Right lobe of liver (tissue), 6 donors: ENCODE measurements around the gene KLHL40. TPM values are rescaled to one million over a fixed set of nuclear protein-coding genes. Genes with fewer than 3 reads are reported as not detected.

Experiments
- ATAC-seq, 4 donors: fragments of 200-7000 bp; cut with Tn5 transposase; one replicate each; pipeline ENCODE4 v1.9.1; 2020; ENCODE audit warnings: mild to moderate bottlenecking in 4 of 4, moderate library complexity in 4 of 4
- DNase-seq, 3 donors: peaks; one replicate each; pipeline ENCODE4 v3.0.0-alpha.2; 2020
- H3K27ac ChIP-seq, 3 donors: fragments of 200-600 bp; one replicate each; pipeline ENCODE4 v1.8.0; 2022
- H3K27me3 ChIP-seq, 2 donors: fragments of 200-600 bp; one replicate each; pipeline ENCODE4 v1.8.0; 2022
- H3K36me3 ChIP-seq, 4 donors: fragments of 200-600 bp; sonication (generic) in 1 of 4; one replicate each; pipeline versions ENCODE4 v1.5.1 to v1.8.0; 2017 to 2022; ENCODE audit warnings: control low read depth in 1 of 4
- H3K4me1 ChIP-seq, 4 donors: fragments of 200-600 bp; sonication (generic) in 1 of 4; one replicate each; pipeline versions ENCODE4 v1.5.1 to v1.8.0; 2017 to 2022; ENCODE audit warnings: control low read depth in 1 of 4
- H3K4me3 ChIP-seq, 3 donors: fragments of 200-600 bp; one replicate each; pipeline ENCODE4 v1.8.0; 2022
- H3K9me3 ChIP-seq, 4 donors: fragments of 200-600 bp; sonication (generic) in 1 of 4; one replicate each; pipeline versions ENCODE4 v1.5.1 to v1.8.0; 2017 to 2022; ENCODE audit warnings: control low read depth in 1 of 4
- CTCF ChIP-seq, 4 donors: fragments of 200-600 bp in 3 of 4; fragments of 450-650 bp in 1 of 4; IDR thresholded peaks; one replicate each; pipeline versions ENCODE4 v1.5.1 to v1.8.0; 2016 to 2022; ENCODE audit warnings: antibody characterized with exemption in 4 of 4, mild to moderate bottlenecking in 2 of 4
- POLR2A ChIP-seq: fragments of 450-650 bp; IDR thresholded peaks from one replicate; pipeline ENCODE4 v1.6.1; 2017; ENCODE audit warnings: antibody characterized with exemption, mild to moderate bottlenecking
- WGBS: methylation state at CpG from one replicate; pipeline ENCODE4 v1.1.6; 2018; ENCODE audit warnings: low coverage, low lambda C conversion rate; ENCODE audit not compliant: insufficient coverage; ENCODE audit errors: missing lambda C conversion rate; 5-methylcytosine and 5-hydroxymethylcytosine counted together
- intact Hi-C, 2 donors: fragments of 100-400 bp; cut with DNase I; formaldehyde crosslinking; loops; one replicate each; pipeline versions ENCODE4 v1.11.2 to v1.14.1; 2022
- total RNA-seq, 6 experiments: library from RNA; depleted of rRNA in 2 of 6; stranded (reverse); fragments of >200 nt in 2 of 6; fragmentation: NEBNext Ultra II Directional in 3 of 6; extraction: Animal tissue kit (Norgen Biotek cat#: 25700) in 3 of 6; gene quantifications; one replicate each; pipeline versions ENCODE4 v1.1.0 to v1.2.4, GENCODE V29; 2016 to 2023
- donor health status: DM: no; HTN: yes; CAD: no.
- donor health status: DM: no; HTN: no; CAD: no.
- donor health status: DM: no; HTN: no; CAD: no.
- donor health status: DM: no; HTN: yes; CAD: no.
- donor health status: DM: no; HTN: yes; CAD: no.

KLHL40 gene
- total RNA-seq, 6 experiments from 2014 or later = 0.19 to 0.68 TPM; not detected in 4

- Histone ChIP-seq H3K9me3 (no peaks in the 10 kb centered on the region), H3K4me1 (no peaks in the 10 kb centered on the region), H3K4me3 (no peak overlapping the region), H3K27ac (no peak overlapping the region), H3K36me3 (no peaks in the 10 kb centered on the region), H3K27me3 (no peaks in the 10 kb centered on the region)
- intact Hi-C loops = no loop called here
- TF ChIP-seq POLR2A (no peak), CTCF (IDR thresholded peaks at IDR 0.05) (no peak)
- DNase-seq = no peak
- ATAC-seq = no peak
- WGBS = 63% methylated on average over 3 of the region's 8 CpGs
These were observed 17.6 kb upstream of the KLHL40 start for GRCh38 chr3:42667523-42668412.

- Histone ChIP-seq H3K4me1 (no peaks in the 10 kb centered on the region), H3K27me3 (no peaks in the 10 kb centered on the region), H3K9me3 (no peaks in the 10 kb centered on the region), H3K36me3 (no peaks in the 10 kb centered on the region), H3K27ac (no peak overlapping the region), H3K4me3 (no peak overlapping the region)
- no peak for ATAC-seq
- WGBS = 38% methylated on average over 1 of the region's 2 CpGs
- TF ChIP-seq POLR2A = no peak
- TF ChIP-seq CTCF (IDR thresholded peaks at IDR 0.05) = no peak
- DNase-seq = no peak
- intact Hi-C loops = no loop called here
These were observed 16.9 kb upstream of the KLHL40 start for GRCh38 chr3:42668413-42668760.

GRCh38 chr3:42668793-42669217 is 16.5 kb upstream of the KLHL40 start:
- Histone ChIP-seq H3K4me1 (no peaks in the 10 kb centered on the region), H3K36me3 (no peaks in the 10 kb centered on the region), H3K4me3 (no peak overlapping the region), H3K9me3 (no peaks in the 10 kb centered on the region), H3K27me3 (no peaks in the 10 kb centered on the region), H3K27ac (no peak overlapping the region)
- no peak for ATAC-seq
- TF ChIP-seq POLR2A (no peak), CTCF (IDR thresholded peaks at IDR 0.05) (no peak)
- no peak for DNase-seq
- intact Hi-C loops = no loop called here
- WGBS = no CpG with 5 or more reads among the region's 4 CpGs

DNA sequence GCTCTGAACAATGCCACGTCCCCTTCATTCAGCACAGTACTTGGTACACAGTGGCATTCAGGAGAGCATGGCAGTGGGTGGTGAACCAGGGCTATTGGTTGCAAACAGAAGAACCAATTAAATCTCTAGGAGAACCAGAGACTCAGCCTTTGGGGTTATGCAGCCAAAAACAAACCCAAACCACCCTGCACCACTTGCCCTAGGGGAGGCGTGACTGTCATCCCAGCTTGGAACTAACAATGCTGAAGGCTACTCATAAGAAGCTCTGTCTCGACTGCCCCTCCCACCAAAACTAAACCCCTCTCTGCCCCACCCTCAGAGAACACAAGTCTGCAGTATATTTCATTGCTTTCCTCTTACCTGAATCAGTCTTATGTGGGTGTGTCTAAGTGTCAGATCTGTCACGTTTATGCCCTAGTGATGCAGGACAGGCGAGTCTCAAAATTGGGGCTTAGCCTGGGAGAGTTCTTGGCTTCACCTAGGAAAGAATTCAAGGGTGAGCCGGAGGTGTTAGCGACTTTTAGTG is 15.2 kb upstream of the KLHL40 start:
- H3K27ac ChIP-seq = no peak overlapping the region
- intact Hi-C loops = no loop called here
- H3K36me3 ChIP-seq = no peaks in the 10 kb centered on the region
- no peaks in the 10 kb centered on the region for H3K4me1 ChIP-seq
- no peak overlapping the region for H3K4me3 ChIP-seq
- H3K27me3 ChIP-seq = no peaks in the 10 kb centered on the region
- DNase-seq (no peak), ATAC-seq (no peak)
- no peaks in the 10 kb centered on the region for H3K9me3 ChIP-seq
- TF ChIP-seq CTCF (IDR thresholded peaks at IDR 0.05) = no peak
- TF ChIP-seq POLR2A = no peak
- 66% methylated on average over 6 of the region's 7 CpGs for WGBS
